ENCODE data around the gene IL17D.

- TF ChIP-seq EP300 (IDR thresholded peaks at IDR 0.05; ENCODE audit: low read depth) (no peak), CTCF (IDR thresholded peaks at IDR 0.05) (no peak), POLR2A (IDR thresholded peaks at IDR 0.05) (no peak)
These were observed 4.7 kb downstream of the IL17D start for GRCh38 chr13:20708216-20708615.

All from transverse colon (tissue), 3 donors.